Neural progenitor cell (in vitro differentiated cells): ENCODE measurements around the gene CCL15.

Source experiments
- CTCF ChIP-seq: fragments of 200-600 bp; sonication (generic); IDR thresholded peaks from 2 replicates; pipeline ENCODE4 v1.5.1; 2017; ENCODE audit warnings: antibody characterized with exemption, mild to moderate bottlenecking
- EZH2 ChIP-seq: fragments of 200-600 bp; sonication (generic); IDR thresholded peaks from 2 replicates; pipeline ENCODE4 v1.6.1; 2017; ENCODE audit warnings: antibody characterized with exemption, mild to moderate bottlenecking, moderate library complexity
- EZH2phosphoT487 ChIP-seq: fragments of 200-600 bp; sonication (generic); IDR thresholded peaks from 2 replicates; pipeline ENCODE4 v1.6.1; 2017; ENCODE audit warnings: antibody characterized with exemption

- TF ChIP-seq CTCF (no peak), EZH2phosphoT487 (no peak), EZH2 (no peak)
These were observed 680 bp upstream of the CCL15 start for GRCh38 chr17:36001862-36002603.
